H54 (cell line): ENCODE results near the gene SGTA.

Experiments
- DNase-seq: peaks from one replicate; pipeline ENCODE4 v3.0.0; 2011; ENCODE audit warnings: low spot score, mixed read lengths; ENCODE audit not compliant: insufficient read length
- FAIRE-seq: peaks from 3 replicates; lab custom pipeline; 2011; peaks lifted over from hg19 to GRCh38; lab: Jason Lieb, UNC
- POLR2A ChIP-seq: IDR thresholded peaks from 2 replicates; pipeline ENCODE4 v1.6.1; 2011; ENCODE audit warnings: low read depth, mild to moderate bottlenecking, low read length

Gene SGTA

DNA sequence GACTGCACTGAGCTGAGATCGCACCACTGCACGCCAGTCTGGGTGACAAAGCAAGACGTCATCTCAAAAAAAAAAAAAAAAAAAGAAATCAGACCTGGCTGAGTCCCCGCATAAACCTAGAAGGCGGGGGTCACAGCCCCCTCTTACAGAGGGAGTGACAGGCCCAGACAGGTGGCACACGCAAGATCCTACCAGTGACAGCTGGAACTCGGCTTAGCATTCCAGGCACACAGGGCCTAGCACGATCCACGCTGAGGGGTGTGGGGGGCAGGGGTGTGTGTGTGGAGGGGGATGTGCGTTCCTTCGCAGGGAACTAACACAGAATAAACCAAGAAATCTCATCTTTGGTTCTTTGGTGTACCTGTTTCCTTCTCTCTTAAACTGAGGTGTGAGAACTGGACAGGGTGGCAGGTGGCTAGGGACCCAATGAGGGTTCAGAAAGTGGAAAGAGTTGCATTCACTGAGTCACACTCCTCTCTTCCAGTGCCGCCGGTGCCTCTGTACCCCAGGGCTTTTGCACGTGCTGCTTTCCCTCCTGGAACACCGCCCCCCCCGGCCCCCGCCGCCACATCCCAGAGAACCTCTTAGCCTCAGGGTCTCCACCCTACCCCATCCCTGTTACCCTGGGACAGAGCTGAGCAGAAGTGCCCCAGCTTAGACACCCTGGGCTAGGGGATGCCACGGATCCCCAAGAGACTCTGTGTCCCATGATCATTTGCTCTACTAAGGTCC, 5.0 kb downstream of the SGTA start:
- FAIRE-seq, result no peak
- TF ChIP-seq POLR2A, result no peak

GRCh38 chr19:2775556-2776430, 7.3 kb downstream of the SGTA start:
- peak; percentile 82 for DNase-seq
- FAIRE-seq, result no peak
- no peak for TF ChIP-seq POLR2A

More for the DNA sequence above, 5.0 kb downstream of the SGTA start:
- DNase-seq, result no peak

DNA sequence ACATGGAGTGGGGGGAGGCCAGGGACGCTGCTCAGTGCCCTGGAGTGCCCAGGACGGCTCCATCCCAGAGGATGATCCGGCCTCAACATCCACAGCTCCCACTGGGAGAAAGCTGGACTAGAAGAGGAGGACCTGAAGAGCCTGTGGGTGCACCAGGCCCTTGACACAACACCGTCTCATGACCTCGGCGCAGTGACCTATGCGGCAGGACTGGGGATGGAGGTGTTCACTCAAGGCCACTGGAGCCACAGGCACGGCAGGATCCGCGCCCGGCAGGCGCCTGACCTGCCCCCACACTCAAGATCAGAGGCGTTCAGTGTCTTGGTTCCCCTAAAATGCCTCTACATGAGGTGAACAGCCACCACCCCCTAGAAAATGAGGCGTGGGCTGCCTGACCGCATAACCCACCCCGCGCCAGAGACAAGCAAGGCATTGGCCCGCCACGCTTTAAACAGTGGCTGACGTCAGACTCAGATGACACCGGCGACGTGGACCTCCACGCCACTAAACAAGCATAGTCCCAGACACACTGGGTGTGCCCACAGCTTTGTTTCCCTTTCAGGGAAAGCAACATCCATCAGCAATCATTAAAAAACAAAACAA, 8.0 kb downstream of the SGTA start:
- no peak for DNase-seq
- no peak for FAIRE-seq
- no peak for TF ChIP-seq POLR2A

GRCh38 chr19:2774083-2774679, 8.9 kb downstream of the SGTA start:
- no peak for TF ChIP-seq POLR2A
- DNase-seq (no peak), FAIRE-seq (no peak)

DNA sequence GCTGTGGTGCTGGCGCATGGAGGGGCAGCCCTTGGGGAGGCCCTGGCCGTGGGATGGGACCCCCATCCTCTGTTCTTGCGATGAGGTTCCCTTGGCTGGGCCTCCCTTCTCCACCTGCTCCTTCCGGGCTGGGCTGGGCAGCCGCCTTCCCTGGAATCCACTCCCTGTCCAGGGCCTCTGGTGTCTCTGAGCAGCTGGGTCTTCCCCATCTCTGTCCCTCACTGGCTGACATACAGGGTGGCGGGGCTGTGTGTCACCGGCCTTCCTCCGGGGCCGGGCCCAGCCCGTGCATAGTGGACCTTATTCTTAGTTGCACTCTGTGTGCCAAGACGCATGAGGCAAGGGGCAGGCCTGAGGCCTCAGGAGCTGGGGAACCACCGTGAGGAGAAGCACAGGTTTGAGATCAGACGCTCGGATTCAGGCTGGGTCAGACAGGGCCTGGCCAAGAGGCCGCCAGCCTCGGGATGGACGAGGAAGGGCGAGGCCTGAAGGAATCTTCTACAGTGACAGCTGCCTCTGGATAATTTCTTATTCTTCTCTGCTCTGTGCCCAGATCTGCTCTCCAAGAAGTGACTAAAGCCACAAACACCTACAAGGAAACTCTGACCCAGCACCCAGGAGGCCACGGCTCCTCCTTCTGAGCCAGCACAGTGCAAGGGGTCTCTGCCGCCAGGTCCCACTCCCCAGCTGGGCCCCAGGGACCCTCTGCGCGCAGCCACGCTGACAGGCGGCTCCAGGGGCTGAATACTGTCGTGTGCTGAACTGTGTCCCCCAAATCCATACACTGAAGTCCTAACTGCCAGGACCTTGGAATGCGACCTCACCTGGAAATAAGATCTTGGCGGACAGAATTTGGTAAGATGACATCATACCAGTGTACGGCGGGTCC, 11.0 kb downstream of the SGTA start:
- DNase-seq (no peak), FAIRE-seq (no peak)
- no peak for TF ChIP-seq POLR2A

- DNase-seq, result no peak
- no peak for FAIRE-seq
- no peak for TF ChIP-seq POLR2A
Observed at GRCh38 chr19:2770055-2771013, 12.7 kb downstream of the SGTA start.

- FAIRE-seq (no peak), DNase-seq (no peak)
- TF ChIP-seq POLR2A, result no peak
Observed at GRCh38 chr19:2769218-2769617, 13.9 kb downstream of the SGTA start.

DNA sequence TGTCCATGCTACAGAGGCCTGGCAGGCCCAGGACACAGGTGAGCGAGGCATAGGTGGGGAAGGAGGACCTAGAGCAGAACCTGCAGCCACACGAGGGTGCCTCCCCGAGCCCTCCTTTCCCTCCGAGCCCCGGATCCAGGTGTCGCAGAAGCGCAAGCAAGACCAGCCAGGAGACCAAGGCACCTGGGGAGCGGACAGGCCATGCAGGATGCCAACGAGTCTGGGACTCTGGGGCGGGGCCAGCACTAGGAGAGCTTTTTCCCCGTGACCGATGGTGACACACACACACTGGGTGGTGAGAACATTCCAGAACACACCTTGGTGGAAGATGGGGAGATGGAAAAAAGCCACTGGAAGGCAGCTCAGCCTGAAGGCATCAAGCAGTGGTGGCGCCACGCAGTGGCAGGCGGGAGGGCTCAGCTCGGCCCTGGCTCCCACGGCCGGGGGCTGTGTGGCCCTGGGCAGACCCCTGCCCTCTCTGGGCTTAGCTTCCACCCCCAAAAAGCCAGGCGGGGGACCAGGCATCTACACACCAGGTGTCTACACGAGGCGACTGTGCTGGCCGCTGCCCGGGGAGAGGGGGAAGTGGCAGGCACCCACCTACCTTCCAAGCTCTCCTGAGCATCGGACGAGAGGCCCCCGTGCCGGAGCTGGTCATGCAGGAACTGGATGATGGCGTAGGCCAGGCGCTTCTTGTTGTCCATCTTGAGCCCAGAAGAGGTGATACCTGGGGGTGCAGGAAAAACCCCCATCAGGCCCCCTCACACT, 14.5 kb downstream of the SGTA start:
- no peak for FAIRE-seq
- TF ChIP-seq POLR2A, result no peak
- DNase-seq, result no peak

- TF ChIP-seq POLR2A, result no peak
- DNase-seq (no peak), FAIRE-seq (no peak)
Observed at GRCh38 chr19:2767688-2768087, 15.4 kb downstream of the SGTA start.

DNA sequence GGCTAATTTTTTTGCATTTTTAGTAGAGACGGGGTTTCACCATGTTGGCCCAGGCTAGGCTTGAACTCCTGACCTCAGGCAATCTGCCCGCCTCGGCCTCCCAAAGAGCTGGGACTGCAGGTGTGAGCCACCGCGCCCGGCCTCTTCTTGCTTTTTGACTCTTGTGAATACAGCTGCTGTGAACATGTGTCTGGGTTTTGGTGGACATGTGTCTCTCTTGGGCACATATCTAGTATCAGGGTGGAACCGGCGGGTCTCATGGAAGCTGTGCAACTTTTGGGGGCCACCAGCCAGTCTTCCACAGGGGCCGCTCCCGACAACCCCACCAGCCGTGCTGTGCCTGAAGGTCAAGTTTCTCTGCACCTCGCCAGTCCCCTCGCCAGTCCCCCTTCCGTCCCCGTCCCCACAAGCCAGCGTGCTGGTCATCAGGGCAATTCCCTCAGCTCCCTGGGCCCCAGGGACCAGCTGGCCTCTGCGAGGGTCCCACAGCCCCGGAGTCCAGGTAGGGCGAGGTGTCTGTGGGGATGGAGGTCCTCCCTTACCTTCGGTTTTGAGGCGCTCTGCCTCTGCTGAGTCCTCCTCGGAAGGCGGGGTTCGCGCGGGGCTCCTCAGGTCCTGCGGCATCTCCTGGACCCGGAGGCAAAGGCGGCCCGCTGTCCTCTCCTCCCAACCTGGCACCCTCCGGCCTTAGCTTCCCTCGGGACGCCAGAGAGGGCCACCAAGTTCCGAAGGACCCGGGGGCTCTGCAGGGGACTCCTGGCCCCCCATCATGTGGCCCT, 16.3 kb downstream of the SGTA start:
- TF ChIP-seq POLR2A, result no peak
- FAIRE-seq, result no peak
- DNase-seq, result no peak
